HG02571 (cell line): ENCODE data around the gene GLYR1.

Experiments used
- ATAC-seq: cut with Tn5 transposase; IDR thresholded peaks from one replicate; pipeline ENCODE4 v1.9.1; 2021; ENCODE audit warnings: mild to moderate bottlenecking, moderate library complexity; ENCODE audit not compliant: unreplicated experiment

Gene GLYR1

GRCh38 chr16:4850211-4850610 is 3.1 kb upstream of the GLYR1 start:
- no peak for ATAC-seq

- ATAC-seq: peak; percentile 33
These were observed 893 bp upstream of the GLYR1 start for GRCh38 chr16:4847774-4848587.

GRCh38 chr16:4846503-4846900 is 586 bp downstream of the GLYR1 start:
- peak; percentile 17 for ATAC-seq

GRCh38 chr16:4840984-4841383 is 6.1 kb downstream of the GLYR1 start:
- ATAC-seq: no peak

GRCh38 chr16:4839942-4840341 is 7.1 kb downstream of the GLYR1 start:
- ATAC-seq: no peak

- no peak for ATAC-seq
These were observed 9.2 kb downstream of the GLYR1 start for GRCh38 chr16:4837733-4838501.

GRCh38 chr16:4836727-4837126 is 10.4 kb downstream of the GLYR1 start:
- ATAC-seq: no peak

- no peak for ATAC-seq
These were observed 13.5 kb downstream of the GLYR1 start for GRCh38 chr16:4833584-4833983.

GRCh38 chr16:4832698-4833343 is 14.3 kb downstream of the GLYR1 start:
- ATAC-seq: no peak

GRCh38 chr16:4831616-4832015 is 15.5 kb downstream of the GLYR1 start:
- no peak for ATAC-seq

- no peak for ATAC-seq
These were observed 16.7 kb downstream of the GLYR1 start for GRCh38 chr16:4830408-4830807.

GRCh38 chr16:4828567-4829321 is 18.3 kb downstream of the GLYR1 start:
- ATAC-seq: no peak

- no peak for ATAC-seq
These were observed 20.1 kb downstream of the GLYR1 start for GRCh38 chr16:4826980-4827379.

GRCh38 chr16:4826526-4826925 is 20.6 kb downstream of the GLYR1 start:
- ATAC-seq: no peak

- no peak for ATAC-seq
These were observed 21.9 kb downstream of the GLYR1 start for GRCh38 chr16:4825196-4825595.

GRCh38 chr16:4820652-4821051 is 26.4 kb downstream of the GLYR1 start:
- no peak for ATAC-seq

- ATAC-seq: no peak
These were observed 32.4 kb downstream of the GLYR1 start for GRCh38 chr16:4814542-4815173.

GRCh38 chr16:4814046-4814445 is 33.0 kb downstream of the GLYR1 start:
- ATAC-seq: no peak

- ATAC-seq: no peak
These were observed 33.7 kb downstream of the GLYR1 start for GRCh38 chr16:4813251-4814003.

- no peak for ATAC-seq
These were observed 35.3 kb downstream of the GLYR1 start for GRCh38 chr16:4811773-4812172.
